ENCODE data around the gene NDUFV3.
"Not testable (repeated sequence)": the region's sequence is repeated elsewhere in the genome, so short reads cannot be mapped to it uniquely, and the experiment has no call there.

NDUFV3 gene

GRCh38 chr21:42937960-42938605, 45.0 kb downstream of the NDUFV3 start:
- no peak for DNase-seq

- not testable (repeated sequence) for DNase-seq
These were observed 45.5 kb downstream of the NDUFV3 start for GRCh38 chr21:42938606-42938995.

- DNase-seq = no peak
These were observed 46.7 kb downstream of the NDUFV3 start for GRCh38 chr21:42939582-42940413.

GRCh38 chr21:42941696-42942085, 48.6 kb downstream of the NDUFV3 start:
- DNase-seq = no peak

GRCh38 chr21:42942244-42942643, 49.1 kb downstream of the NDUFV3 start:
- no peak for DNase-seq

- not testable (repeated sequence) for DNase-seq
These were observed 56.1 kb downstream of the NDUFV3 start for GRCh38 chr21:42949094-42949755.

- not testable (repeated sequence) for DNase-seq
These were observed 58.1 kb downstream of the NDUFV3 start for GRCh38 chr21:42951193-42951592.

- no peak for DNase-seq
These were observed 63.9 kb downstream of the NDUFV3 start for GRCh38 chr21:42956824-42957630.

- not testable (repeated sequence) for DNase-seq
These were observed 65.0 kb downstream of the NDUFV3 start for GRCh38 chr21:42958122-42958521.

GRCh38 chr21:42959728-42960127, 66.6 kb downstream of the NDUFV3 start:
- no peak for DNase-seq

GRCh38 chr21:42962380-42963007, 69.4 kb downstream of the NDUFV3 start:
- no peak for DNase-seq
